NCI-H1694 treated with DMSO at 0.1 percent for 48 hours (cell line): ENCODE data around the gene DESI2.
"Not testable (repeated sequence)": the region's sequence is repeated elsewhere in the genome, so short reads cannot be mapped to it uniquely, and the experiment has no call there.

Experiments used
- DNase-seq: peaks from one replicate; lab custom pipeline; 2025; lab: John Stamatoyannopoulos, UW

DESI2 gene

DNA sequence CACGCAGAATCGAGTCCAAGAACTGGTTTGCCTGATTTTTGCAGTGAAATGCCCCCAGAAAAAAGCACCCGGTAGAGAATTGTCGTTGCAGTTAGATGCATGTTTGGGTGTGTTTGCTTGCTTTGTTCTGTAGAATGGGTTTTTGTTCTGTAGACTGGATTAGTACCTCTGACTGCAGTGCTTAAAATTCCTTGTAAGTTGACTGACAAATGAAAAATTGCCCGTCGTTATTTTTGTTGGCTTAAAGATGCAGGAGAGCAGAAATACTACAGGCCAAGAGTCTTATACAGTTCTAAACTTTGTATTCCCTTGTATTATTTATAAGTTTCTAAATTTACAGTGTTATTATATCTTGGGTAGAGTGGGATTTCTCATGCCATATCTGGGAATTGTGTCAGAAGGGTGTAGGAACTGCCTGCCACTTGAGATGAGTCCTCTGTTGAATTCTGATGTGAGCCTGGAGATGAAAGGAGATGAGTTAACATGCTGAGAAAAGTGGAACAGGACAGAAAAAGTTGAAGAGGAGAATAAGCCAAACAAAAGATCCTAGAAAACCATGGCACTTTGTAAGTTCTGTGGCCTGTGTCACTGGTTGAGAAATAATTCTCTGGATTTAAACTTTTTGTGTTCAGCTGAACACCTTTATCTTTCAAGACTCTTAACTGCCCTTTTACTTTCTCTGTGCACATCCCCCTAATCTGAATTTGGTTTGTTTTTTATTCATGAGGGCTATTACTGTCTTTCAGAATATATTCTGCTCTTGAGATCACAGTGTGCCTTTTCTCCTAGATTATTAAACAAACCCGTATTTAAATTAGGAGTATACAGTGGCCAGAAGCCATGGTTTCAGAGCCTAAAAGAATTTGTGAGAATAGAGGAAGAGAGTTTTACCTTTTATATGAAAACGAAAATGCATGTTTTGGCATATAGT lies 1.4 kb downstream of the DESI2 start:
- DNase-seq = no peak

DNA sequence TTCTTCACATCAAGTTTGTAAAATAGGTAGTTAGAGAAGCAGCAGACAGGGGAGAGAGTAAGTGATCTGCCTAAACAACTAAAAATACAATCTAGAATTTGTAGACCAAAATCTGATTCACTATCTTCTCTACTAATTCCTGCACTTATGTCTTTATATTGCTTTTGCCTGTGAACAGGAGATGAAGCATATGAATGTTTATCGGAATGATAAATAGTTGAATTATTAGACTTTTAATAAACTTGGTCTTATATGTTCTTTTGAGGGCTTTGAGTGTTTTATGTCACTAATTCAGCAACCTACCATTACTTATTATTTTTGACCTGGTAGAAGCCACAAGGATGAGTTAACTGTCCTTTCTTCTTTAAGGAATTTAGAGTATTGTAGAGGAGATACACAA lies 2.3 kb downstream of the DESI2 start:
- no peak for DNase-seq

DNA sequence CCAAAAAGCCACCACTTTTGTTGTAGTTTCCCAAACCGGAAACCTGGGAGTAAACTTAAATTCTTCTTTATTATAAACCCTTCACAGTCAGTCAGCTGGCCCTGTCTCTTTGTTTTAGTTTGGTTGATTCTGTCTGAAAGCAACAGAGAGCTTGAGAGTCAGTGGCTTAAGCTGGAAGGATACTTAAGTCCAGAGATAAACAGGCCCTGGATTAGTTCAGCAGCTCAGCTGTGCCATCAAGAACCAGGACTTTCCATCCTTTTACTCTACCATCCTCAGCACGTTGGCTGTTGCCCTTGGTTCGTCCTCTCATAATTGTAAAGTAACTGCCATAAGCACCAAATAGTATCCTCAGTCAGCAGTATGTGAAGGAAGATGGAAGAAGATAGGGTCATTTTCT lies 4.5 kb downstream of the DESI2 start:
- DNase-seq = no peak

DNA sequence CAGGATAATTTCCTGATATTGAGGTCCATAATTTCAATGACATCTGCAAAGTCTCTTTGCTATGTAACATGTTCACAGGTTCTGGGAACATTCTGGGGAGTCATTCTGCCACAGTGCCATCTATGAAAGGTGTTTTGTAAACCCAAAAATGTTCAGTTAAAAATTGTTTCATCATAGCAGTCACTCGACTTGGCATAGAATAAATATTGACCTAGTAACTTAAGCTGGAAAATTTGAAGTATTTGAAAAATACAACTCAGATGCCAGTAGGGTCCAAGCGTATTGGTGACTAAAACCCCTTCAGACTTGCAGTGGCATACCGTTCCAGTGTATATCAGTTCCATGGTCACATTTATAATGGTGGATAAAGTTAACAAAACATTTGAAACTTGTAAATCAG lies 6.8 kb downstream of the DESI2 start:
- DNase-seq = no peak

DNA sequence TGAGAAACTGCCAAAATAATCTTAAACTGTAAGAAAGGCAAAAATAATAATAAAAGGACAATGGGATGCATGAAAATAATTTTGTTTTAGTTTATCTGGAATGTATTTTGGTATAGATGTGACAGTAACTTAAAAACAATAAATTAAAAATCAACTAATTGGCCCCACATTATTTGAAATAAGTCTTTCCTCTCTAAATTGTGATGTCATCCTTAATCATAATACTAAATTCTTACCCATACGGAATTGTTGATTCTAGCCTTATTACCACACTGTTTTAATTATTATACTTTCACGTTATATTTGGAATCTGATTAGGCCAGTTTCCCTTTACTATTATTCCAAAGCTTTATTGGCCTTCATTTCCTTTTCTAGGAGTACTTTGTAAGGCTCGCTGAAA lies 7.7 kb downstream of the DESI2 start:
- DNase-seq = no peak

DNA sequence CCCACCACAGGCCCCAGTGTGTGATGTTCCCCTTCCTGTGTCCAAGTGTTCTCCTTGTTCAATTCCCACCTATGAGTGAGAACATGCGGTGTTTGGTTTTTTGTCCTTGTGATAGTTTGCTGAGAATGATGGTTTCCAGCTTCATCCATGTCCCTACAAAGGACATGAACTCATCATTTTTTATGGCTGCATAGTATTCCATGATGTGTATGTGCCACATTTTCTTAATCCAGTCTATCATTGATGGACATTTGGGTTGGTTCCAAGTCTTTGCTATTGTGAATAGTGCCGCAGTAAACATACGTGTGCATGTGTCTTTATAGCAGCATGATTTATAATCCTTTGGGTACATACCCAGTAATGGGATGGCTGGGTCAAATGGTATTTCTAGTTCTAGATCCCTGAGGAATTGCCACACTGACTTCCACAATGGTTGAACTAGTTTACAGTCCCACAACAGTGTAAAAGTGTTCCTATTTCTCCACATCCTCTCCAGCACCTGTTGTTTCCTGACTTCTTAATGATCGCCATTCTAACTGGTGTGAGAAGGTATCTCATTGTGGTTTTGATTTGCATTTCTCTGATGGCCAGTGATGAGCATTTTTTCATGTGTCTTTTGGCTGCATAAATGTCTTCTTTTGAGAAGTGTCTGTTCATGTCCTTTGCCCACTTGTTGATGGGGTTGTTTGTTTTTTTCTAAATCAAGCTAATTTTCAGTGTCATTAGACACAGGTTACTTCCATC lies 8.8 kb downstream of the DESI2 start:
- not testable (repeated sequence) for DNase-seq

DNA sequence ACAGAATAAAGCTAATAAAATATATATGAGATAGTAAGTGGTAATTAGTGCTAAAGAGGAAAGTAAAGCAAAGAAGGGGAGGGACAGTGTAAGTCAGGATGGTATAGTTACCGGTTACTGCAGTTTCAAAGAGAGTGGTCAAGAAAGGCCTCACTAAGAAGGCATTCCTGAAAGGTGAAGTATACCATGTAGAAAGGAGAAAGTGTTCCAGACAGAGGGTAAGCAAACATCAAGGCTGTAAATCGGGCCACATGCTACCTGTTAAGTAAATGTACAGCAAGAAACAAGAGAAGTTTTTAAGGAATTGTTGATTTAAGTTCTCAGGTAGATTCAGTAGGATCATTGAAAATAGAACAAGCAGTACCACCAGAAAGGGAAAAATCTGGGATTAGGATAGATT lies 9.7 kb downstream of the DESI2 start:
- DNase-seq = no peak

DNA sequence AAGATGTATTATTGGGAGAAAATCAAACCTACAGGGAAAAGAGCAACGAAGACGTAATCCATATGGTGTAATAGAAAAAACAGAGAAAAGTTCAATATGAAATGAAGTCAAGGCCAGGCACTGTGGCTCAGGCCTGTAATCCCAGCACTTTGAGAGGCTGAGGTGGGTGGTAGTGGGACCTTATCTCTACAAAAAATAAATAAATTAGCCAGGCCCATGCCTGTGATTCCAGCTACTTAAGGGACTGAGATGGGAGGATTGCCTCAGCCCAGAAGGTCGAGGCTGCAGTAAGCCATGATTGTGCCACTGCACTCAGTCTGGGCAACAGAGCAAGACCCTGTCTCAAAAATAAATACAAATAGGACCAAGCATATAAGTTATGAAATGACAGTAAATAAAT lies 11.4 kb downstream of the DESI2 start:
- no peak for DNase-seq

DNA sequence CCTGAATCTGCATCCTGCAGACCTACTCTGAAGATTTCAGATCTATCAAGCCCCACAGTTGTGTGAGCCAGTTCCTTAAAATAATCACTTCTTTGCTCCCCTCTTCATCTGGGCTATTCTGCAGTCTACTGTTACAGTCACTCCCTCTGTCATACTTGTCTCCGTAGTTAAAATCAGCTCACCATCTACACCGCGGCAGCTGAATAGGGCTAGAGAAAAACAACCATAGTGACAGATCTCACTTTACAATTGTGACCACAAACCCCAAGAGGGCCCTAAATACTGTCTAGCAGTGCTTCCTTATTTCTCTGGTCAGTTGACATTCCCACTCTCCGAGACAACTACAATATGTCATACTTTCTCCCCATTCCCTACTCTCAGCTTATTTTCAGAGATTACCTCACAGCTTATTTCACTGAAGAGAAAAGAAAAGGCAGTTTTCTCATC lies 12.9 kb downstream of the DESI2 start:
- no peak for DNase-seq

DNA sequence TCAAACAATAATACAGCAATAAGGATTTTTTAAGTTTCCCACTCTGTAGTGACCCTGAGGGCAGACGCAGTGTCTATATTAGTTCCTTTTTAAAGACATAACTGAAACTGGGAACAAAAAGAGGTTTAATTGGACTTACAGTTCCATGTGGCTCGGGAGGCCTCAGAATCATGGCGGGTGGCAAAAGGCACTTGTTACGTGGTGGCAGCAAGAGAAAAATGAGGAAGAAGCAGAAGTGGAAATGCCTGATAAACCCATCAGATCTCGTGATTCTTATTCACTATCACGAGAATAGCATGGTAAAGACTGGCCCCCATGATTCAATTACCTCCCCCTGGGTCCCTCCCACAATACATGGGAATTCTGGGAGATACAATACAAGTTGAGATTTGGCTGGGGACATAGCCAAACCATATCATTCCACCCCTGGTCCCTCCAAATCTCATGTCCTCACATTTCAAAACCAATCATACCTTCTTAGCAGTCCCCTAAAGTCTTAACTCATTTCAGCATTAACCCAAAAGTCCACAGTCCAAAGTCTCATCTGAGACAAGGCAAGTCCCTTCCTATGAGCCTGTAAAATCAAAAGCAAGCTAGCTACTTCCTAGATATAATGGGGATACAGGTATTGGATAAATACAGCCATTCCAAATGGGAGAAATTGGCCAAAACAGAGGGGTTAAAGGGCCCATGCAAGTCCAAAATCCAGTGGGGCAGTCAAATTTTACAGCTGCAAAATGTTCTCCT lies 13.9 kb downstream of the DESI2 start:
- not testable (repeated sequence) for DNase-seq

DNA sequence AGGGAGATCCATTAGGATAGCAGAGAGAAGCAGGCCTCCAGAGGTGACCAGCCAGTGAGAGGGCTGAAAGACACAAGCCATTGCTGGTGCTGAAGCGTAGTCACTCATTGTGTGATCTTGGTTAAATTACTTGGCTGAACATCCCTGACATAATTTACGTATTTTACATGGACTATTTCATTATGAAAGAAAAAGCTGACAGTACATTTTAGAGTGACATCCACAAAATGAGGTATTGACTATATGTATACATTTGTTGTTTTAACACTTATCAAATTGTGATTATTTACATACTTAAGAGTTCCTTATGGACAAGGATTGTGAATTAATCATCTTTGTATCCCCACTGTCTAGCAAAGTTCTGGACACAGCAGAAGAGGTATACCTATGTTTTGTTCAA lies 14.9 kb downstream of the DESI2 start:
- DNase-seq = no peak

DNA sequence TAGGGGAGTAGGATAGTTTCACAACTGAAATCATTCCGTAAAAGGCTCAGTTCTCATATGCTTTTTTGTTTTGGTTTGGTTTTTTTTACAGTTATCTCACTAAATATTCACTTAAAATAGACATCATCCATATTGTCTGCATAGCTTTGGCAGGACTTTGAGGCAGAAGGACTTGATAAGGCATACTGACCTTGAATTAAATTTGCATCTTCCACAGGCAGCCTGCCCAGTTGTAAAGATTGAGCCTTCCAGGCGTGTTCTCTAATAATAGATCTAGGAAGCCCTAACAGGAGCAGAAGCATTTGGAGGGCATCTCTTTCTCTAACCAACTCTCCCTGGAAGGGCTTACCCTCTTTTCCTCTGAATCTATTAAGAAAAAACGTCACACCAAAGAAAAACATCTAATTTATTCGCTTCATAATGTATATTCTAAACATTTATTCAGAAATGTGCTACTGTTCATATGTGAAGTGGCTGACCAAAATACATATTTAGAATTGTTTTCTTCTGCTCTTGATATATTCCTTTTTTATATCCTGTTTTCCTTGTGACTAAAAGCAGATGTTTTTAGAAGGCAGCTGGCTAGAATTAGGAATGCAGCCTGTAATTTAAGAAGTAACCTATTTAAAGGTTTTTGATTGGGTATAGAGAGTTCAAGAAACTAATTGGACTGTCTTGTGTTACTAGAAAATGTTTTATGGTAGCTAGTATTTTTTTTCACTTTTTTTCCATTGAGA lies 20.2 kb downstream of the DESI2 start:
- no peak for DNase-seq

DNA sequence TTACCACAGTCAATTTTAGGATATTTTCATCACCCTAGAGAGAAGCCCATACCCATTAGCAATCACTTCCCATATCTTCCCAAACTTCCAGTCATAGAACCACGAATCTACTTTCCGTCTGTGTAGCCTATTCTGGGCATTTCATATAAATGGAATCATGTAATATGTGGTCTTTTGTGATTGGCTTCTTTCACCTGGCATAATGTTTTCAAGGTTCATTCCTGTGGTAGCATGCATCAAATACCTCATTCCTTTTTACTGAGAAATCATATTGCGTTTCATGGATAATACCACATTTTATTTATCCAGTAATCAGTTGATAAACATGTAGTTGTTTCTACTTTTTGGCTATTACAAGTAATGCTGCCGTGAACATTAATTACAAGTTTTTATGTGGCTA lies 21.5 kb downstream of the DESI2 start:
- no peak for DNase-seq

DNA sequence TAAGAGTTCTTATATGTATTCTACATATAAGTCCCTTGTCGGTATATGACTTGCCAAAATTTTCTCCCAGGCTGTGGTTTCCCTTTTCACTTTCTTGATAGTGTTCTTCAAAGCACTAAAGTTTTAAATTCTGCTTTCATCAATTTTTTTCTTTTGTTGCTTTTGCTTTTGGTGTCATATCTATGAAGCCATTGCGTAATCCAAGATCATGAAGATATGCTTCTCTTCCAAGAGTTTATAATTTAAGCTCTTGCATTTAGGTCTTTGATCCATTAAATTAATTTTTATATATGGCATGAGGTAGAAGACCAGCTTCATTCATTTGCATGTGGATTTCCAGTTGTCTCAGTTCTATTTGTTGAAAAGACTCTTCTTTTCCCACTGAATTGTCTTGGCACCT lies 22.2 kb downstream of the DESI2 start:
- no peak for DNase-seq

DNA sequence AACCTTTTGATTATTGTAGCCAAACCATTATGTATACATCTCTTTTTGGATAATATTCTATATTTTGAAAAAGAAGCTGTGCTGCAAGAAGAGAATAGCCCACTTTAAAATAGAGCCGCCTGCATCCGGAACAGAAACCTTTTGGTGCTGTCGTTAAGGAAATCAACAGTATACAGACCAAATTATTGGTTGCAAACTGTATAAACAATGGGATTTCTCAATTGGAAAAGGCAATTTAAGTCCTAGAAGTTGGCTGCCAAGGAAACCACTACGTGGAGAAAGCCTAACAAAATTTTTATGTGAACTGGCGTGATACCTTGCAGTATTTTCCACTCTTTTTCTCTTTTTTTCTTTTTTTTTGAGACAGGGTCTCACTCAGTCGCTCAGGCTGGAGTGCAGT lies 25.8 kb downstream of the DESI2 start:
- DNase-seq = no peak

DNA sequence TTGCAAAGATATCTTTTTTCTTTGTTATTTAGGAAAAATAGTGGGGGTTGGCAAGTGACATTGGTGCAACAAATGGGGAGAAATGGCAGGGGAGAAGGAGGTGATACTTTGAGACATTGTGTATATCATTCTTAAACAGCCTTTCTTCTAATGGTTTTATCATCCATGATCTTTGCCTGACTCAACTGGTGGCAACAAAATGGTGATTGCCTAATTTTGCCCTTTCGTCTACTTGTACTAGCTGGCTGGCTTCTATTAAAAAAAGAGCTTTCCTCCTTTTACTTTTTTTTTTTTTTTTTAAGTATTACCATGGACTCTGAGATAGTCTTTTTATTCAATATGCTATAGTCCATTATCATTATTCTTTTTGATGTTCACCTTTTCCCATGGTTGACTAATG lies 27.7 kb downstream of the DESI2 start:
- DNase-seq = no peak

DNA sequence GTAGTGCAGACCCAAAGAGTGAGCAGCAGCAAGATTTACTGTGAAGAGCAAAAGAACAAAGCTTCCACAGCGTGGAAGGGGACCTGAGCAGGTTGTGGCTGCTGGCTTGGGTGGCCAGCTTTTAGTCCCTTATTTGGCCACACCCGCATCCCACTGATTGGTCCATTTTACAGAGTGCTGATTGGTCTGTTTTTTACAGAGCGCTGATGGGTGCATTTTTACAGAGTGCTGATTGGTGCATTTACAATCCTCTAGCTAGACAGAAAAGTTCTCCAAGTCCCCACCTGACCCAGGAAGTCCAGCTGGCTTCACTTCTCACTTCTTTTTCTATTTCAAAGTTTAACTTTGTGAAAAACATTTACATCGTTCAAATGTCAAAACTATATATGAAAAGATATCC lies 29.2 kb downstream of the DESI2 start:
- DNase-seq = not testable (repeated sequence)

DNA sequence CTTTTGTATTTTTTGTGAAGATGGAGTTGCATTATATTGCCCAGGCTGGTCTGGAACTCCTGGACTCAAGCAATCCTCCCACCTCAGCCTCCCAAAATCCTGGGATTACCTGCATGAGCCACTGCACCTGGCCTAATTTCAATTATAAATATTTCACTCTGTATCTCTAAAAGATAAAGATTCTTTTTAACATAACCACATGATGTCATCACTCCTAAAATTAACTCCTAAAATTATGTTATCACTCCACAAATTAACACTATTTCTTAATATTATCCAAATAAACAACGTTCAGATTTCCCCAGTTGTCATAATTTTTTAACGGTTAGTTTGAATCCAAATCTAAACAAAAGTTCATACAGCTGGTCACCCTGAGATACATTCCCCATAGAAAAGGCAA lies 43.0 kb downstream of the DESI2 start:
- DNase-seq = no peak

DNA sequence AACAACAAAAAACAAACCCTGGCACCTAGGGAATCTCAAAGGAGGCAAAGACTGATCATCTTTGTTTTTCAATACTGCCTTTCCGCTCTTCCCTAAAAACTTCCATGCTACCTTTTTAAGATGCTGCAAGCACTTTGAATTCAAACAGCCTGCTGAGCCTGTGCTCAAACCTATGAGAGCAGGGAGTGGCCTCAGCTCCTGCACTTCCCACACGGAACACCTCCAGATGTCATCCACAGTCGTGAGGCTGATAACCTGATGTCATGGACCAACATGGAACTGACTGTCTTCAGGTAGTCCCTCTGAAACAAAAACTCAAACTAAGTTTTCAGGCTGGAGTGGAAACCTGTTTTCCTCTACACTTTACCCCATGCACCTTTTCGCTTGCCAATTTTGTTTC lies 46.8 kb downstream of the DESI2 start:
- DNase-seq = no peak

DNA sequence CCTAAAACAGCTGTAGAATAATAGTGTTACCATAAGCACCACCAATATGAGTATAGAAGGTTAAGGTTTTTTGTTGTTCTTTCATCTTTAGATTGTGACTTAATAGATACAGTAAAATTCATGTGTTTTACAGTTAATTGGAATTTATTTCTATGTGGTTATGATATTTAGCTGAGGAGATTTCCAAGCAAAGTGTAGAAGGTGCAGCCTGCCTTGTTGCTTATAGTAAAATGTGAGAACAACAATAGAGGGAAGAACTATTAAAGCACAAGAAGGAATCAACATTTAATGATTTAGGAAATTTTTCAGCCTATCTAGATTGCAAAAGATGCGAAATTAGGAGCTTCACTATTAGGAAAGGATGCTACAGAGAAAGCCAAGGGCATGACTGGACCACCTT lies 47.9 kb downstream of the DESI2 start:
- no peak for DNase-seq

DNA sequence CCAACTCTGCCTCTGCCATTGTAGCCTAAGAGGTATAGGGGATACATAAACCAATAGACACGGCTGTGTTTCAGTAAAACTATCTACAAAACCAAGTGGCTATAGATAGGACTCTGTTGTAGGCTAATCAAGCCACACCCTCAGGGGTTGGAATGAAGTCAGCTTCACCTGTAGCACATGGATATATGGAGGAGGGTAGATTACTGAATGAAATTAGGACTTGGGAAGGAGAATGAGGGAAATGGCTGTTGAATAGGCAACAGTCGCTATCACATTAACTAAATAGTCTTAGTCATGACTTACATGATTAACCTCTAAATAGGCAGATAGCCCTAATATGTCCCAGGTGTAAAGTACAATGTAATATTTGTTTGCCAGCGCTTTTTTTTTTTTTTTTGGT lies 49.7 kb downstream of the DESI2 start:
- no peak for DNase-seq

DNA sequence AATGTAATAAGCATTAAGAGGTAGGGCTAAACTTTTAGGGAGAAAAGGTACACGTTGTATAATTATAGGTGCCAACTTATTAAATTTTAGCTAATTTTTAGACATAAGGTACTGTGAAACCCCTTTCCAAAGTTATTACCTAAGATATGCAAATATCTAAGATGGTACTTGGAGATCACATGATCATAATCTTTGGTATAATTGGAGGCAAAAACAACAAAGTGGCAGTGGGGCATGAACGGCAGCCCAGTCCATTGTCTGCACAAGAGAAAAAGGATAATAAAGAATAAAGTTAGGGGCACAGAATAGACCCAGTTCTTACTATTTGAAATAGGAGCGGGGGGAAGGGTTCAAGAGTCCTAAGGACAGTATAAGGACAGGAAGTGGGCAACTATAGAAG lies 51.2 kb downstream of the DESI2 start:
- no peak for DNase-seq
